ENCODE results near the gene FAM124A. TPM values are rescaled to one million over a fixed set of nuclear protein-coding genes. Genes with fewer than 3 reads are reported as not detected.

Gene FAM124A
- total RNA-seq, 1 experiment from 2014 or later, result 3.1 TPM

DNA sequence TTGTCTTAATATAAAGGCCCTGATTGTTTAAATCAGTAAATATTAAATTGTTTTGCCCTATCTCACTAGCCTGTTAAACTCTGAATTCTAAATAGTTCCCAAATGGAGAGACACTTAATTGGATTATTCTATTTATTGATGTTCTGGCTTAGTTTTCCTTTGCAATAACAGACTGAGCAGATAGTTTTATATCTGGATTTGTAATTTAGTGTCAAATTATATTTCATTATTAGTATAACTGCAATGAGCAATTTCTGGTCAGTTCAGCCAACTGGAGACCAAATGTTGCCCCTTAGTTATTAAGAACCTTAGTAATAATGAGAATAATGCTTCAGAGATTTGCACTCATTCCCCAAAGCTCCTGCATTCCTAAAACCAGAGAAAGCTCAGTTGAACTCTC, 10.1 kb downstream of the FAM124A start:
- no peak for DNase-seq (ENCODE audit: low read depth, low spot score)
- Histone ChIP-seq H3K9ac (ENCODE audit: low read length) (no peak overlapping the region), H3K27ac (ENCODE audit: low read depth, low read length) (no peak overlapping the region), H3K4me3 (replicated peaks in 1 of 2; ENCODE audit: low read depth in 1 of 2, low read length in 2 of 2) (no peak overlapping the region), H3K4me1 (ENCODE audit: control insufficient read depth in 1 of 2, insufficient read depth in 2 of 2, low read length in 2 of 2) (no peaks in the 10 kb centered on the region), H3K9me2 (ENCODE audit: insufficient read depth) (no peaks in the 10 kb centered on the region), H2AFZ (ENCODE audit: low read depth, low read length, poor library complexity, severe bottlenecking) (no peak overlapping the region), H4K20me1 (ENCODE audit: insufficient read depth) (no peaks in the 10 kb centered on the region), H3K27me3 (ENCODE audit: insufficient read depth, low read length) (no peaks in the 10 kb centered on the region), H3K36me3 (ENCODE audit: control insufficient read depth in 1 of 2, insufficient read depth in 2 of 2, low read length in 2 of 2) (no peaks in the 10 kb centered on the region), H3K79me2 (ENCODE audit: insufficient read depth, low read length) (no peaks in the 10 kb centered on the region), H3K4me2 (ENCODE audit: low read length) (no peak overlapping the region), H3K9me3 (ENCODE audit: control insufficient read depth in 1 of 2, insufficient read depth in 1 of 2, low read depth in 1 of 2, low read length in 2 of 2) (no peaks in the 10 kb centered on the region)
- POLR2A ChIA-PET, result no interaction called here
- BruUV-seq (replicated peaks), result no TSS peak
- TF ChIP-seq CEBPB (IDR thresholded peaks at IDR 0.05; ENCODE audit: low read depth) (no peak), ELF1 (IDR thresholded peaks at IDR 0.05; ENCODE audit: borderline replicate concordance, low read depth) (no peak), ZFX (IDR thresholded peaks at IDR 0.05) (no peak), YY1 (IDR thresholded peaks at IDR 0.05; ENCODE audit: extremely low read depth, insufficient replicate concordance, low read depth, low read length) (no peak), JUND (IDR thresholded peaks at IDR 0.05) (no peak), POLR2AphosphoS5 (IDR thresholded peaks at IDR 0.05; ENCODE audit: low read depth, low read length) (no peak), SP1 (IDR thresholded peaks at IDR 0.05; ENCODE audit: low read depth) (no peak), CBX3 (IDR thresholded peaks at IDR 0.05; ENCODE audit: low read depth) (no peak)
- TF ChIP-seq, protein P1, sequence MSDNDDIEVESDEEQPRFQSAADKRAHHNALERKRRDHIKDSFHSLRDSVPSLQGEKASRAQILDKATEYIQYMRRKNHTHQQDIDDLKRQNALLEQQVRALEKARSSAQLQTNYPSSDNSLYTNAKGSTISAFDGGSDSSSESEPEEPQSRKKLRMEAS (IDR thresholded peaks at IDR 0.05), result no peak
- TF ChIP-seq, protein P2, sequence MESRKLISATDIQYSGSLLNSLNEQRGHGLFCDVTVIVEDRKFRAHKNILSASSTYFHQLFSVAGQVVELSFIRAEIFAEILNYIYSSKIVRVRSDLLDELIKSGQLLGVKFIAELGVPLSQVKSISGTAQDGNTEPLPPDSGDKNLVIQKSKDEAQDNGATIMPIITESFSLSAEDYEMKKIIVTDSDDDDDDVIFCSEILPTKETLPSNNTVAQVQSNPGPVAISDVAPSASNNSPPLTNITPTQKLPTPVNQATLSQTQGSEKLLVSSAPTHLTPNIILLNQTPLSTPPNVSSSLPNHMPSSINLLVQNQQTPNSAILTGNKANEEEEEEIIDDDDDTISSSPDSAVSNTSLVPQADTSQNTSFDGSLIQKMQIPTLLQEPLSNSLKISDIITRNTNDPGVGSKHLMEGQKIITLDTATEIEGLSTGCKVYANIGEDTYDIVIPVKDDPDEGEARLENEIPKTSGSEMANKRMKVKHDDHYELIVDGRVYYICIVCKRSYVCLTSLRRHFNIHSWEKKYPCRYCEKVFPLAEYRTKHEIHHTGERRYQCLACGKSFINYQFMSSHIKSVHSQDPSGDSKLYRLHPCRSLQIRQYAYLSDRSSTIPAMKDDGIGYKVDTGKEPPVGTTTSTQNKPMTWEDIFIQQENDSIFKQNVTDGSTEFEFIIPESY (IDR thresholded peaks at IDR 0.05; ENCODE audit: extremely low read depth, insufficient replicate concordance, low read length), result no peak
- TF ChIP-seq, protein P3, sequence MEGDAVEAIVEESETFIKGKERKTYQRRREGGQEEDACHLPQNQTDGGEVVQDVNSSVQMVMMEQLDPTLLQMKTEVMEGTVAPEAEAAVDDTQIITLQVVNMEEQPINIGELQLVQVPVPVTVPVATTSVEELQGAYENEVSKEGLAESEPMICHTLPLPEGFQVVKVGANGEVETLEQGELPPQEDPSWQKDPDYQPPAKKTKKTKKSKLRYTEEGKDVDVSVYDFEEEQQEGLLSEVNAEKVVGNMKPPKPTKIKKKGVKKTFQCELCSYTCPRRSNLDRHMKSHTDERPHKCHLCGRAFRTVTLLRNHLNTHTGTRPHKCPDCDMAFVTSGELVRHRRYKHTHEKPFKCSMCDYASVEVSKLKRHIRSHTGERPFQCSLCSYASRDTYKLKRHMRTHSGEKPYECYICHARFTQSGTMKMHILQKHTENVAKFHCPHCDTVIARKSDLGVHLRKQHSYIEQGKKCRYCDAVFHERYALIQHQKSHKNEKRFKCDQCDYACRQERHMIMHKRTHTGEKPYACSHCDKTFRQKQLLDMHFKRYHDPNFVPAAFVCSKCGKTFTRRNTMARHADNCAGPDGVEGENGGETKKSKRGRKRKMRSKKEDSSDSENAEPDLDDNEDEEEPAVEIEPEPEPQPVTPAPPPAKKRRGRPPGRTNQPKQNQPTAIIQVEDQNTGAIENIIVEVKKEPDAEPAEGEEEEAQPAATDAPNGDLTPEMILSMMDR (IDR thresholded peaks at IDR 0.05 in 2 of 3, conservative IDR thresholded peaks at IDR 0.05 in 1 of 3; ENCODE audit: borderline replicate concordance in 1 of 3, insufficient read depth in 1 of 3, low read depth in 2 of 3, low read length in 2 of 3), result no peak
- intact Hi-C loops (cut with micrococcal nuclease), result no loop called here
- CTCF ChIA-PET, result no interaction called here
- ATAC-seq, result no peak
- RAD21 ChIA-PET (ENCODE audit: low non-redundant PET in 1 of 2, low total read pairs in 2 of 2, uncharacterized antibody in 2 of 2, unreplicated experiment in 2 of 2), result no interaction called here
